ENCODE measurements around the gene LMAN2L.

DNA sequence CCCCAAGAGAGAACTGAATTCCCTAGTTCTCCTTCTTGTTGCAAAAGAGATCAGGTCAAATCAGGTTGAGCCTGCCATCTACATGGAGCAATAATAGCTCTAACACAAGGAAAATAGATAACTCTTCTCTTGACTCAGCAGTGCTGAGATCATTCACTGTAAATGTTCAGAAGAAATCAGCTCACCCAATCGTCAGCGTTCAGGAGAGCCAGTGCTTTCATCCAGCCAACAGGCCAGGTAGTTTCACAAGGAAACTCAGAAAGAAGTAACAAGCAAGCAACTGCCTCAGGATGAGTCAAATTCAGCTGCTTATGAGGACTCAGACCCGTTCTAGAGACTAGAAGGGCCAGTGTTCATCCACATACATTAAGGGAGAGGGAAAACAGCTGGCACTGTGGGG lies 5.9 kb downstream of the LMAN2L start:
- TF ChIP-seq, protein P1, sequence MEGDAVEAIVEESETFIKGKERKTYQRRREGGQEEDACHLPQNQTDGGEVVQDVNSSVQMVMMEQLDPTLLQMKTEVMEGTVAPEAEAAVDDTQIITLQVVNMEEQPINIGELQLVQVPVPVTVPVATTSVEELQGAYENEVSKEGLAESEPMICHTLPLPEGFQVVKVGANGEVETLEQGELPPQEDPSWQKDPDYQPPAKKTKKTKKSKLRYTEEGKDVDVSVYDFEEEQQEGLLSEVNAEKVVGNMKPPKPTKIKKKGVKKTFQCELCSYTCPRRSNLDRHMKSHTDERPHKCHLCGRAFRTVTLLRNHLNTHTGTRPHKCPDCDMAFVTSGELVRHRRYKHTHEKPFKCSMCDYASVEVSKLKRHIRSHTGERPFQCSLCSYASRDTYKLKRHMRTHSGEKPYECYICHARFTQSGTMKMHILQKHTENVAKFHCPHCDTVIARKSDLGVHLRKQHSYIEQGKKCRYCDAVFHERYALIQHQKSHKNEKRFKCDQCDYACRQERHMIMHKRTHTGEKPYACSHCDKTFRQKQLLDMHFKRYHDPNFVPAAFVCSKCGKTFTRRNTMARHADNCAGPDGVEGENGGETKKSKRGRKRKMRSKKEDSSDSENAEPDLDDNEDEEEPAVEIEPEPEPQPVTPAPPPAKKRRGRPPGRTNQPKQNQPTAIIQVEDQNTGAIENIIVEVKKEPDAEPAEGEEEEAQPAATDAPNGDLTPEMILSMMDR (IDR thresholded peaks at IDR 0.05): no peak
- TF ChIP-seq EP300 (IDR thresholded peaks at IDR 0.05) (no peak), POLR2A (IDR thresholded peaks at IDR 0.05) (no peak), POLR2AphosphoS5 (IDR thresholded peaks at IDR 0.05) (no peak)
